ENCODE results near the gene CFAP74. TPM values are rescaled to one million over a fixed set of nuclear protein-coding genes. Genes with fewer than 3 reads are reported as not detected.

CFAP74 gene
- total and polyA plus RNA-seq, 7 donors: 0.03 to 0.27 TPM; not detected in 5

DNA sequence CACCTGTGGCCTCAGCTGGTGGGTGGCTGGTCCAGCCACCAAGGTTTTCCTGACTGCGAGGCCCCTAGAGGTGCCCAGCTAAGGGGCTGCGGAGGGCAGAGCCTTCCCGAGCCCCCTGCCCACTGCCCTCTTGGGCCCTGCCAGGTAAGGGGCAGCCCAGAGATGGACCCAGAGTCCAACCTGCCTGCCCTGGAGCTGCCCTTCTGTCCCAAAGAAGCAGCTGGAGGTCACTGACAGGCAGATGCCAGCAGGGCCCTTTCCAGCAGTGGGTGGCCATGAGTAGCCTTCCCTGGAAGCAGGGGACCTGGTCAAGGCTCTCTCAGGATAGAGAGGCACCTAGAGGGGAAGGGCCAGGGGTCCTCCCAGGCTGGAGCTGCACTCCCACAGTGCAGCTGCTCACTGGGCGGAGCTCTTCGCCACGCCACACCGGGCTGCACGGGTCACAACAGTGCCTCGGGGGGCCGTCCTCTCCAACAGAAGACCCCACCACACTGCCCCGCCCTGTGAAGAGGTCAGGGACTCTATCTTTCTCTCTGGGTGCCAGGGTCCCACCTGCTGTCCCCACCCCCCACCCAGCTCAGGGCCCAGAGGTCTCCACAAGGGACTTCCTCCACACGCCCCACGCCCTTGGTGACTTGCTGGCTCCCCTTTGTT, 101.8 kb downstream of the CFAP74 start:
- no peak overlapping the region for H3K4me3 ChIP-seq
- H3K4me1 ChIP-seq: peaks cover 0 to 10% (median 0%) of the 10 kb centered on the region in 4 donors
- H3K36me3 ChIP-seq: no peaks in the 10 kb centered on the region
- intact Hi-C loops (cut with DNase I): no loop called here
- TF ChIP-seq EP300 (IDR thresholded peaks at IDR 0.05): no peak
- no peak for DNase-seq
- no peak overlapping the region for H3K27ac ChIP-seq
- no peaks in the 10 kb centered on the region for H3K9me3 ChIP-seq
- WGBS, 2 donors: 60 to 72% methylated on average over 13 of the region's 13 CpGs
- H3K27me3 ChIP-seq: peaks cover 0 to 4% (median under 1%) of the 10 kb centered on the region in 3 donors

DNA sequence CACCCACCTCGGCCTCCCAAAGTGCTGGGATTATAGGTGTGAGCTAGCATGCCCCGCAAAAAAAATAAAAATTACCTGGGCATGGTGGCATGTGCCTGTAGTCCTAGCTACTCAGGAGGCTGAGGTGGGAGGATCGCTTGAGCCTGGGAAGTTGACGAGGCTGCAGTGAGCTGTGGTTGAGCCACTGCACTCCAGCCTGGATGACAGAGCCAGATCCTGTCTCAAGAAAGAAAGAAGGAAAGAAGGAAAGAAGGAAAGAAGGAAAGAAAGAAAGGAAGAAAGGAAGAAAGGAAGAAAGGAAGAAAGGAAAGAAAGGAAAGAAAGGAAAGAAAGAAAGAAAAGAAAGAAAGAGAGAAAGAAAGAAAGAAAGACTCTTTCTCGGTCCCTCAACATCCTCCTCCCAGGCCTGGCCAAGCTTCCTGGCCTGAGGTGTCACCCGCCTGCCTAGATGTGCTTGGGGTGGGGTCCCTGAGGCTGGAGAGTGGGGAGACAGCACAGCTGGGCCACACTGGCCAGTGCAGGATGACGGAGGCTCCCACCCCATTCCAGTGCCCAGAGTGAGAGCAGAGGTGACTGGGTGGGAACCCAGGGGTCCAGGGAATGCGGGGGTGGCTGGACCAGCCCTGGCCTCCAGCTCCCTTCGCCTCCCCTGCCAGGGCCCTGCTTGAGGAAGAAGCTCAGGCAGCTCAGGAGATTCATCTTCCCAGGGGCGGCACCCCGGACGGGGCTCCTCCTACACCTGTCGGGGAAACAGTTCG, 102.5 kb downstream of the CFAP74 start:
- intact Hi-C loops (cut with DNase I): no loop called here
- TF ChIP-seq, protein P1, sequence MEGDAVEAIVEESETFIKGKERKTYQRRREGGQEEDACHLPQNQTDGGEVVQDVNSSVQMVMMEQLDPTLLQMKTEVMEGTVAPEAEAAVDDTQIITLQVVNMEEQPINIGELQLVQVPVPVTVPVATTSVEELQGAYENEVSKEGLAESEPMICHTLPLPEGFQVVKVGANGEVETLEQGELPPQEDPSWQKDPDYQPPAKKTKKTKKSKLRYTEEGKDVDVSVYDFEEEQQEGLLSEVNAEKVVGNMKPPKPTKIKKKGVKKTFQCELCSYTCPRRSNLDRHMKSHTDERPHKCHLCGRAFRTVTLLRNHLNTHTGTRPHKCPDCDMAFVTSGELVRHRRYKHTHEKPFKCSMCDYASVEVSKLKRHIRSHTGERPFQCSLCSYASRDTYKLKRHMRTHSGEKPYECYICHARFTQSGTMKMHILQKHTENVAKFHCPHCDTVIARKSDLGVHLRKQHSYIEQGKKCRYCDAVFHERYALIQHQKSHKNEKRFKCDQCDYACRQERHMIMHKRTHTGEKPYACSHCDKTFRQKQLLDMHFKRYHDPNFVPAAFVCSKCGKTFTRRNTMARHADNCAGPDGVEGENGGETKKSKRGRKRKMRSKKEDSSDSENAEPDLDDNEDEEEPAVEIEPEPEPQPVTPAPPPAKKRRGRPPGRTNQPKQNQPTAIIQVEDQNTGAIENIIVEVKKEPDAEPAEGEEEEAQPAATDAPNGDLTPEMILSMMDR (IDR thresholded peaks at IDR 0.05): no peak
- TF ChIP-seq POLR2AphosphoS5 (IDR thresholded peaks at IDR 0.05) (no peak), EP300 (IDR thresholded peaks at IDR 0.05) (no peak), POLR2A (IDR thresholded peaks at IDR 0.05) (no peak)
- 62 to 80% methylated on average over 14 of the region's 14 CpGs for WGBS, 2 donors
- Histone ChIP-seq H3K36me3 (no peaks in the 10 kb centered on the region), H3K9me3 (no peaks in the 10 kb centered on the region), H3K4me1 (peaks cover 0 to 4% (median 0%) of the 10 kb centered on the region in 4 donors), H3K27ac (no peak overlapping the region), H3K27me3 (peaks cover 0 to 8% (median 6%) of the 10 kb centered on the region in 3 donors), H3K4me3 (no peak overlapping the region)
- no peak for DNase-seq

DNA sequence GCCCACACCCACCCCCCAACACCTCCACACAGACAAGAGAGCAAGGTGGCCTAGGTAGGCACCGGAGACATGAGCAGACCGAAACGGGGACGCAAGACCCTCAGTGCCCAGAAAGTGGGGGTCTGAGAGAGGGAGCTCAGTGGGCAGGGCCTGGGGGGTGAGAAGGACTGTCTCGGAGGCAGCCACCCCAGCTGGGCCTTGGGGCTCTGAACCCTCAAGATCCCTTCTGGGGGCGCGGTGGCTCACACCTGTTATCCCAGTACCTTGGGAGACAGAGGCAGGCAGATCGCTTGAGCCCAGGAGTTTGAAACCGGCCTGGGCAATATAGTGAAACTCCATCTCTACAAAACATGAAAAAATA, 103.6 kb downstream of the CFAP74 start:
- DNase-seq: no peak
- H3K9me3 ChIP-seq: no peaks in the 10 kb centered on the region
- 71 to 93% methylated on average over 9 of the region's 9 CpGs for WGBS, 2 donors
- no peak overlapping the region for H3K27ac ChIP-seq
- no peak overlapping the region for H3K4me3 ChIP-seq
- peaks cover 0 to 19% (median 16%) of the 10 kb centered on the region in 3 donors for H3K27me3 ChIP-seq
- no peaks in the 10 kb centered on the region for H3K36me3 ChIP-seq
- TF ChIP-seq, protein P1 (IDR thresholded peaks at IDR 0.05): no peak
- TF ChIP-seq POLR2AphosphoS5 (IDR thresholded peaks at IDR 0.05) (no peak), EP300 (IDR thresholded peaks at IDR 0.05) (no peak), POLR2A (IDR thresholded peaks at IDR 0.05) (no peak)
- intact Hi-C loops (cut with DNase I): no loop called here
- H3K4me1 ChIP-seq: peaks cover 0 to 4% (median 1%) of the 10 kb centered on the region in 4 donors

DNA sequence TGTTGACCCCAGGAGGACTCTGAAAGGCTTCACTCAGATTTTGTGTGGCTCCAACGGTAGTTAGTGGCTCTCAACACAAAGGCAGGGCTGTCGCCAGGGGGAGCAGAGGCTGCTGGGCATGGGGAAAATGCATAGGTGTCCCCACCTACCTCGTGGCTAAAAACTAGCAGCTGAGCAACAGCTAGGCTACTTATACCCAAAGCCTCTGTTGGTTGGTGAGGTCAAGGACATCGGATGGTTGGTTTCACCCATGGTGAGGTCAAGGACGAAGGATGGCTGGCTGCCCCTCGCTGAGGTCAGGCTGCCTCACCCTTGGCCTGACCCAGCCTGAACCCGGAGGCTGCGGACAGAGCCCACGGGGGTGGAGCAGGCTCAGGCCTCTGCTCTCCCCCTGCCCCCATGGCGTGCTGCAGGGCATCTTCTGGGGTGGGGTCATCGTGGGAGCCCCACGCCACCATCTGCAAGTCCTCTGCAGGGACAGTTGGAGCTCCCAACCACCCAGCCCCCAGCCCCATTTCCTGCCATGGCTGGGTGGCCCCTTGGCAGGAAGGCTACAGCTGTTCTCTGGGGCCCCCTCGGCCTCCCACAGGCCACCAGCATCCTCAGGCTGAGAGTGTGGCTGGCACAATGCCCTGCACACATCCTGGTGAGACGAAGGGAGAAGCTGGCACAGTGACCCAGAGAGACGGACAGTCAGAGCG, 104.2 kb downstream of the CFAP74 start:
- 39 to 75% methylated on average over 16 of the region's 16 CpGs for WGBS, 2 donors
- Histone ChIP-seq H3K4me3 (no peak overlapping the region), H3K27me3 (peaks cover 0 to 24% (median 20%) of the 10 kb centered on the region in 3 donors), H3K27ac (no peak overlapping the region), H3K4me1 (peaks cover 0 to 10% (median 4%) of the 10 kb centered on the region in 4 donors), H3K9me3 (no peaks in the 10 kb centered on the region), H3K36me3 (no peaks in the 10 kb centered on the region)
- no peak for DNase-seq
- TF ChIP-seq POLR2AphosphoS5 (IDR thresholded peaks at IDR 0.05): no peak
- TF ChIP-seq POLR2A (IDR thresholded peaks at IDR 0.05): no peak
- TF ChIP-seq, protein P1 (IDR thresholded peaks at IDR 0.05): no peak
- TF ChIP-seq EP300 (IDR thresholded peaks at IDR 0.05): no peak
- intact Hi-C loops (cut with DNase I): no loop called here

Data from sigmoid colon (tissue), 7 donors.